Right ventricle myocardium superior (tissue), 1 donor: ENCODE measurements around the gene LHFPL3. TPM values are rescaled to one million over a fixed set of nuclear protein-coding genes. Genes with fewer than 3 reads are reported as not detected.
A peak's percentile ranks its signal among the peaks of the same experiment; 100 is the strongest.
"Not testable (repeated sequence)": the region's sequence is repeated elsewhere in the genome, so short reads cannot be mapped to it uniquely, and the experiment has no call there.

ENCODE experiments used
- ATAC-seq: fragments of 200-7000 bp; cut with Tn5 transposase; one replicate; pipeline ENCODE4 v1.9.1; 2020; ENCODE audit warnings: mild to moderate bottlenecking; ENCODE audit not compliant: poor library complexity
- DNase-seq: peaks from one replicate; pipeline ENCODE4 v3.0.0-alpha.2; 2020
- intact Hi-C: fragments of 100-400 bp; cut with DNase I; formaldehyde crosslinking; loops from one replicate; pipeline ENCODE4 v1.11.2; 2022
- total RNA-seq: library from RNA; stranded (reverse); fragmentation: NEBNext Ultra II Directional; extraction: Animal tissue kit (Norgen Biotek cat#: 25700); gene quantifications from one replicate; pipeline ENCODE4 v1.2.1, GENCODE V29; 2021
- donor health status: DM: no; HTN: yes; CAD: no; lungs with severe emphysema.

Gene LHFPL3
- total RNA-seq, 1 donor from 2014 or later: not detected

DNA sequence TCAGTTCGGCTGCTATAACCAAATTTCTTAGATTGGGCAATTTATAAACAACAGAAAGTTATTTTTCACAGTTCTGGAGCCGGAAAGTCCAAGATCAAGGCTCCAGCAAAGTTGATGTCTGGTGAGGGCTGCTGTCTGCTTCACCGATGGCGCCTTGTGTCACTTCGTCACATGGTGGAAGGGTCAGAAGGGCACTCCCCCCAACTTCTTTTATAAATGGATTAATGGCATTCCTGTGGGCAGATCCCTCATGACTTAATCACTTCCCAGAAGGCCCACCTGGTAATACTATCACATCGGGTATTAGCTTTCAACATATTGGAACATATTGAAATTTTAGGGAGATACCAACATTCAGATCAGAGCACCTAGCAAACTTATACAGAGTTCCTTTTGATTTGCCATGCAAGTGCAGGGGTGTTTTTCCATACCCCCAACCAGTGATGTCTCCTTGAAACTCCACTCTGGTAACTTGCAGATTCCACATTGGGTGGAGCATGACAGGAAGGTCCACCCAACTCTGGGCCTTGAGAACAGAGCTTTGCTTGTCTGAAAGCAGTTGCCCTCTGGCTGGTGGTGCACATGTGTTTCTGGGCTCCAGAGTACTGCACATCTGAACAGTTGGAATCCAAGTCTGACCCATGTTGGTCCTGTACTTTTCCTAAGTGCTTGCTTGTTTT, 600.5 kb downstream of the LHFPL3 start:
- no peak for DNase-seq
- no peak for ATAC-seq
- intact Hi-C loops: no loop called here

- ATAC-seq: no peak
- intact Hi-C loops: no loop called here
Observed at GRCh38 chr7:104929921-104930320, 601.5 kb downstream of the LHFPL3 start.

GRCh38 chr7:104931181-104931781, 602.9 kb downstream of the LHFPL3 start:
- ATAC-seq: peak; percentile 15
- intact Hi-C loops: no loop called here
- DNase-seq: no peak

More at GRCh38 chr7:104929921-104930320, 601.5 kb downstream of the LHFPL3 start:
- DNase-seq: no peak

DNA sequence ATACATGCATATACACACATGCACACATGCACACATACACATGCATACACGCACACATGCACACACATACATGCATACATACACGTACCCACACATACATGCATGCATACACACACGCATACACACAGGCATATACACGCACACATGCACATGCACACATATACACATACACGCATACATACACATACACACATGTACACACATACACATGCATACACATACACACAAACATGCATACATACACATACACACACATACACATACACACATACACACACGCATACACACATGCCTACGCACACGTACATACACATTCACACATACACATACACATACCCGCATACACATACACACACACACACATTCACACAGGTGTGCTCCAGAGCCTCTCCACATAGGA, 604.6 kb downstream of the LHFPL3 start:
- intact Hi-C loops: no loop called here
- DNase-seq (no peak), ATAC-seq (no peak)

- ATAC-seq (peak; percentile 54), DNase-seq (no peak)
- intact Hi-C loops: no loop called here
Observed at GRCh38 chr7:104933521-104933988, 605.2 kb downstream of the LHFPL3 start.

DNA sequence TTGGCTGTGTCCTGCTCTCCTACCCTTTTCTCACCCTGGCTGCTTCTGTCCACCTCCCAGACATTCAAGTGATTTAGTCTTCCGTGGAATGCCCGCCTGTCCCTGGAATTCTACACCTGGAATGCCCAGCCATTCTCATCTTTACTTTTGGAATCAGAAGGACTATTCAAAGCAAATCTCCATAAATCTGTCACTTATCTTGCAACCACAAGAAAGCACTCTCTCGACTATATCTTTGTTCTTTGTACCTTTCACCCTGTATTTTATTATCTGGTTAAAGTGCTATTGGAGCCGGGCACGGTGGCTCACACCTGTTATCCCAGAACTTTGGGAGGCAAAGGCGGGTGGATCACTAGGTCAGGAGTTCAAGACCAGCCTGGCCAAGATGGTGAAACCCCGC, 606.3 kb downstream of the LHFPL3 start:
- no peak for DNase-seq
- intact Hi-C loops: no loop called here
- no peak for ATAC-seq

DNA sequence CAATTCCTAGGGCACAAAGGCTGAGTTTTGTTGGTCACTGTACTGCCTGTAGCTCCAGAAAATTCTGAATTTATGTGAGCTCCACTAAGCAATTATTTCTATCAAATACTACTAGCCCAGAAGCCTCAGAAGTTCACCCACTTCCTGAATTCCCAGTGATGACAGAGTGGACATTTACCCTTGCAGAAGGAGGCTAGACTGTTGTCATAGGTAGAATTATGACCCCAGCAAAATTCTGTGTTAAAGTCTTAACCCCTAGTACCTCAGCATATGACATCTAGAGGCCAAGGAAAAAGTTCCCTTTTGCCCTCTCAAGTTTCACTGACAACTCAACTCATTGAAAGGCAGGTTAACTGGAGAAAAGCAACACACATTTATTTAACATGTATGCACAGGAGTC, 606.9 kb downstream of the LHFPL3 start:
- no peak for DNase-seq
- intact Hi-C loops: no loop called here

DNA sequence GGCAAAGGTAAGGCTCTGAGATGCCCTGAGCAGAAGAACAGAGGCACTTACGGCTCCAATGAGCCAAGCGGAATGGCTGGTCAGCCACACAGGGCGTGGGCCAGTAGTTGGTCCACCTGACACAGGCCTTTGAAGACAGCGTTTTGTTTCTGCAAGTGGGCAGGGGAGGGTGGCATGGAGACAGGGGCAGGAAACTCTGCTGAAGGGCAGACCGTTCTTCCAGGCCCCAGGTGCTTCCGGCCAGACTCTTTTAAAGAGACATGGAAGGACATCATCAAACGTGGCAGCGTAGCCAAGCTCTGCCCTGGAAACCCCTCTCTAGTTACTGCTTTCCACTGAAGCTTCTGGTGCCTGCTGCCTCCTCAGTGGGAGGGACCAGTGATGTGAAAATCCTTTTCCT, 608.1 kb downstream of the LHFPL3 start:
- DNase-seq (no peak), ATAC-seq (no peak)
- intact Hi-C loops: no loop called here

More for the DNA sequence above, 606.9 kb downstream of the LHFPL3 start:
- no peak for ATAC-seq

GRCh38 chr7:104937489-104937888, 609.1 kb downstream of the LHFPL3 start:
- ATAC-seq, DNase-seq, intact Hi-C loops: not testable (repeated sequence)

GRCh38 chr7:104938741-104939390, 610.5 kb downstream of the LHFPL3 start:
- DNase-seq (no peak), ATAC-seq (no peak)
- intact Hi-C loops: no loop called here

DNA sequence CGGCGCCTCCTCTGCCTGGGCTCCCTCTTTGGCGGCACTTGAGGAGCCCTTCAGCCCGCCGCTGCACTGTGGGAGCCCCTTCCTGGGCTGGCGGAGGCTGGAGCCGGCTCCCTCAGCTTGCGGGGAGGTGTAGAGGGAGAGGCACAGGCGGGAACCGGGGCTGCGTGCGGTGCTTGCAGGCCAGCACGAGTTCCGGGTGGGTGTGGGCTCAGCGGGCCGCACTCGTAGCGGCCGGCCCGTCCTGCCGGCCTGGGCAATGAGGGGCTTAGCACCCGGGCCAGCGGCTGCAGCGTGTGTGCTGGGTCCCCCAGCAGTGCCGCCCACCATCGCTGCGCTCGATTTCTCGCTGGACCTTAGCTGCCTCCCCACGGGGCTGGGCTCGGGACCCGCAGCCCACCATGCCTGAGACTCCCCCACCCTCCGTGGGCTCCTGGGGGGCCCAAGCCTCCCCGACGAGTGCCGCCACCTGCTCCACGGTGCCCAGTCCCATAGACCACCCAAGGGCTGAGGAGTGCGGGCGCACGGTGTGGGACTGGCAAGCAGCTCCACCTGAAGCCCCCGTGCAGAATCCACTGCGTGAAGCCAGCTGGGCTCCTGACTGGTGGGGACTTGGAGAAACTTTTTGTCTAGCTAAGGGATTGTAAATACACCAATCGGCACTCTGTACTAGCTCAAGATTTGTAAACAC, 611.8 kb downstream of the LHFPL3 start:
- ATAC-seq (no peak), DNase-seq (no peak)
- intact Hi-C loops: loop anchor here (10.0 kb wide), 1 partner anchor 75 kb away; the partner anchor contains the start of gene KMT2E

DNA sequence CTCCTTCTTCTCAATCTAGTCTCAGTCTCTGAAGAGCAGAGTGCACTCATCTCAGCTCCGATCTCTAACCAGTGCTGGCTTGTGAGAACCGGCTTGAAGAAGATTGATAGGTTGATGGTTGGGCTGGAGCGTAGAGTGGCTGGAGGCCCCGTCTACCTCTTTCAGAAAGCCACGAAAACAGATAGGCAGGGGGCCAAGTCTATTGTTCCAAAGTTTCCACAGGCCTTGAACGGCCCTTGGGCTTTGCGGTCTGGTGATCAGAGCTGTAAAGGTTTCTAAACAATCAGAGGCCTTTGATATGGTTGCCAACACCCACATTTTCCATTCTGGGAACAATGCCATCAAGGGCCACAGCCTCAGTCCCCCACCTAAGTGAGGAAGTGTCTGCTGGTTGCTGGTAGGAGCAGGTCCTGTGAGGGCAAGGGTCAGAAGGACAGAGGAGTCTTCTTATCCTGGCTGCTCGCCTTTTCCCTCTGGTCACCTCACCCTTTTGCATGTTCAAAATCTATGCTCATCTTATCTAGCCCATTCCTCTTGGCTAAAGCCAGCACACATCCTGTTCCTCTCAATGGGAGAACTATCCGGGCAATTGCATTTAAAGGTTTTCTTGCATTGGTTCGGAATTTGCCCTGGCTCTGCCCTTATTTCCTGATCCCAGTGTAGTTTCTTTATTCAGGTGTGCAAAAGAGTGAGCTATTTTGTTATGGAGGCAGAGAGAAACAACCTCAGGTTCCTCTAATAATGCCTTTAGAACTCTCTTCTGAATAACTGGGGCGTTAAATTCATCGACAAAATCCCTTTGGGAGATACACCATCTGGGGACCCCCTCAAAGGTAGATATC, 615.3 kb downstream of the LHFPL3 start:
- intact Hi-C loops: loop anchor here (10.0 kb wide), 1 partner anchor 71 kb away; the partner anchor contains the start of gene KMT2E
- ATAC-seq: peak; percentile 30
- peak; percentile 52 for DNase-seq

DNA sequence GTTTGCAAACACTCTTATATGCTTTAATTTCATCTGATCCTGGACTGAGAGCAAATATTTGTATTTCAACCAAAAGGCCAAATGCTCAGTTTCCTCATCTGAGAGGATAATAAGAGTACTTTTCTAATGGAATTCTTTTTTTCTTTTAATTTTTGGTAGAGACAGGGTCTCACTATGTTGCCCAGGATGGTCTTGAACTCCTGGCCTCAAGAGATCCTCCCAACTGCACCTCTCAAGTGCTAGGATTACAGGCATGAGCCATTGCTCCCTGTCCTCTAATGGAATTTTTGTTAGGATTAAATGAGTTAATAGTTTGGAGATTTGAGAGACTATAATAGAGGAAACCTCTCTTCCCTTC, 617.2 kb downstream of the LHFPL3 start:
- ATAC-seq (no peak), DNase-seq (no peak)
- intact Hi-C loops: loop anchor here (10.0 kb wide), 1 partner anchor 69 kb away; the partner anchor contains the start of gene KMT2E

GRCh38 chr7:104946338-104946737, 617.9 kb downstream of the LHFPL3 start:
- intact Hi-C loops: loop anchor here (10.0 kb wide), 1 partner anchor 68 kb away; the partner anchor contains the start of gene KMT2E
- no peak for ATAC-seq
- DNase-seq: no peak

DNA sequence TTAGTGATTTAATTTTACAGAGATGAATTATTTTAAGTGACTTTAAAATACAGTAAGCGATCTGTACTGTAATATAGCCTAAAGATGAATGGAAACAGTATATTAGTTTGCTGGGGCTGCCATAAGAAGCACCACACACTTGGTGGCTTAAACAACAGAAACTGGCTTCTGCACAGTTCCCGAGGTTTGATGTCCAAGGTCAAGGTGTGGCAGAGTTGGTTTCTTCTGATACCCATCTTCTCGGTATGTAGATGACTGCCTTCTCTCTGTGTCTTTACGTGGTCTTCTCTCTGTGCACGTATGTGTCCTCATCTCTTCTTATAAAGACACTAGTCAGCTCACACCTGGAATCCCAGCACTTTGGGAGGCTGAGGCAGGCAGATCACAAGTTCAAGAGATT, 621.6 kb downstream of the LHFPL3 start:
- DNase-seq (no peak), ATAC-seq (no peak)
- intact Hi-C loops: no loop called here

DNA sequence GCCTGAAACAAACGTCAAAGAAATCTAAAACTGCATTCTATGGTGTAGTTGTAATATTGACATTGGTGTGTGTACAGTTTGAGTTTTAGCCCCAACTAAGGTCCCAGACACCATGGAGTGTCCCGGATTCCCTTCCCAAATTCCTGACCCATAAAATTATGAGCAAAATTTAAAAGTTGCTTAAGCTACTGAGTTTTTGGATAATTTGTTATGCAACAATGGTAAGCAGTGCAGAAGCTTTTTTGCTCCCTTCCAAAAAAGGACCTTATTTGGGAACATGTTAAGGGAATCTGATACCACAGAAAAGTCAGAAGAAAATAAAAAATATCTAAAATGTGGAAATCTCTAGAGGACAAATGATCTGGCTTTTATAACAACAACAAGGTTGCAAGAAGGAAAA, 622.4 kb downstream of the LHFPL3 start:
- DNase-seq (no peak), ATAC-seq (peak; percentile 61)
- intact Hi-C loops: no loop called here

- intact Hi-C loops: no loop called here
- peak; percentile 70 for DNase-seq
- ATAC-seq: peak; percentile 51
Observed at GRCh38 chr7:104951546-104951945, 623.1 kb downstream of the LHFPL3 start.

GRCh38 chr7:104955276-104955675, 626.9 kb downstream of the LHFPL3 start:
- intact Hi-C loops: no loop called here
- ATAC-seq: no peak

More at GRCh38 chr7:104955276-104955675, 626.9 kb downstream of the LHFPL3 start:
- no peak for DNase-seq
